ENCODE results near the gene ACOT11. TPM values are rescaled to one million over a fixed set of nuclear protein-coding genes. Genes with fewer than 3 reads are reported as not detected.

The ACOT11 gene
- total and polyA plus RNA-seq, 2 of the 4 experiments (the other 2 are of a cell fraction), result 2.5 to 2.7 TPM

DNA sequence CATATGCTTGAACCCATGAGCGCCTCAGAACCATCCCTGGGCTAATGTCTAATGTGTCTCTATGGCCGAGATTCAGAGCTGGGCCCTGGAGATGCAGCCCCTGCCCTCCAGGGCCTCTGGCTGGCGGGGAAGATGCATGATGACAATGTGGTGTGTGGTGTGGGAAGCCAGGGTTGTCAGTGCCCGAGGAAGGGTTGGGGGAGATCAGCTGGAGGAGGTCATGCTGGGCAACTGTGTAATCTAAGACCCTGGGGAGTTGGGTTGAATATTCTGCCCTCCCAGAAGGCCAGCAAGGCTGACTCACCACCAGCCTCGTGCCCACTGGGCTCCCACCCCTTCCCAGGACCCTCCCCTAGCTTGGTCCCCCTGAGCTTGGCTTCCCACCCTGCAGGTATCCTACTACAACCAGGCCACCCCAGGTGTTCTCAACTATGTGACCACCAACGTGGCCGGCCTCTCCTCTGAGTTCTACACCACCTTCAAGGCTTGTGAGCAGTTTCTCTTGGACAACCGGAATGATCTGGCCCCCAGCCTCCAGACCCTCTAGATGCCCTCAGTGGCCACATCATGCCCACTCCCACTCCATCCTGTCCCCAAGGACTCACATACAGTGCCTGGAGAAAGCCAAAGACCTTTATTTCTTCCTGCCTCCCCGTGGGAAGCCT lies 60.7 kb downstream of the ACOT11 start:
- Histone ChIP-seq H2AFZ (replicated peaks; ENCODE audit: low read length, poor library complexity) (no peak overlapping the region), H4K20me1 (ENCODE audit: insufficient read depth, low read length) (no peaks in the 10 kb centered on the region), H3K4me2 (ENCODE audit: low read depth, low read length) (no peak overlapping the region), H2BK5ac (ENCODE audit: low read depth, low read length, poor library complexity, severe bottlenecking) (no peak overlapping the region), H3K18ac (ENCODE audit: low read depth, low read length) (no peak overlapping the region), H3K27ac (ENCODE audit: insufficient read depth, low read length) (no peak overlapping the region), H4K8ac (ENCODE audit: low read depth in 2 of 2, low read length in 2 of 2) (no peak overlapping the region), H3K23ac (ENCODE audit: low read depth, low read length) (no peak overlapping the region), H4K5ac (ENCODE audit: low read depth, low read length) (no peak overlapping the region), H3K56ac (ENCODE audit: extremely low read depth, insufficient read depth, low read length) (no peak overlapping the region), H3K4me3 (ENCODE audit: insufficient read depth, low read depth, low read length) (no peak overlapping the region), H4K91ac (ENCODE audit: insufficient read depth, low read depth, low read length) (no peak overlapping the region), H3K4ac (ENCODE audit: low read depth, low read length) (no peak overlapping the region), H3K4me1 (ENCODE audit: control insufficient read depth, insufficient read depth, low read length) (no peaks in the 10 kb centered on the region), H2BK20ac (ENCODE audit: low read depth, low read length) (no peak overlapping the region), H3K9me1 (ENCODE audit: insufficient read depth, low read length) (peaks cover 5% of the 10 kb centered on the region), H3K14ac (replicated peaks; ENCODE audit: low read depth, low read length) (no peak overlapping the region), H3K9me3 (ENCODE audit: control insufficient read depth, insufficient read depth, low read length) (no peaks in the 10 kb centered on the region), H3K9ac (ENCODE audit: low read depth, low read length) (no peak overlapping the region), H2AK9ac (replicated peaks; ENCODE audit: low read depth, low read length, poor library complexity) (no peak overlapping the region), H3K79me1 (ENCODE audit: low read depth in 1 of 2, low read length in 2 of 2) (no peaks in the 10 kb centered on the region), H2AK5ac (ENCODE audit: low read depth, low read length) (no peak overlapping the region), H3K36me3 (ENCODE audit: control insufficient read depth, insufficient read depth, low read length) (no peaks in the 10 kb centered on the region), H2BK120ac (ENCODE audit: low read depth, low read length) (no peak overlapping the region), H2BK15ac (ENCODE audit: low read depth, low read length) (no peak overlapping the region), H3K27me3 (ENCODE audit: control insufficient read depth, insufficient read depth, low read length) (no peaks in the 10 kb centered on the region)
- ATAC-seq (ENCODE audit: low read depth) (no peak), DNase-seq (no peak)
- no TSS peak for BruUV-seq (replicated peaks)
- TF ChIP-seq FOS (IDR thresholded peaks at IDR 0.05; ENCODE audit: low read depth, low read length), result no peak
- TF ChIP-seq RAD21 (IDR thresholded peaks at IDR 0.05; ENCODE audit: low read length), result no peak
- no peak for TF ChIP-seq POLR2A (IDR thresholded peaks at IDR 0.05; ENCODE audit: low read depth, low read length)
- TF ChIP-seq, protein P1, sequence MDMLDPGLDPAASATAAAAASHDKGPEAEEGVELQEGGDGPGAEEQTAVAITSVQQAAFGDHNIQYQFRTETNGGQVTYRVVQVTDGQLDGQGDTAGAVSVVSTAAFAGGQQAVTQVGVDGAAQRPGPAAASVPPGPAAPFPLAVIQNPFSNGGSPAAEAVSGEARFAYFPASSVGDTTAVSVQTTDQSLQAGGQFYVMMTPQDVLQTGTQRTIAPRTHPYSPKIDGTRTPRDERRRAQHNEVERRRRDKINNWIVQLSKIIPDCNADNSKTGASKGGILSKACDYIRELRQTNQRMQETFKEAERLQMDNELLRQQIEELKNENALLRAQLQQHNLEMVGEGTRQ (IDR thresholded peaks at IDR 0.05; ENCODE audit: low read depth, low read length), result no peak
- no peak for TF ChIP-seq BHLHE40 (IDR thresholded peaks at IDR 0.05; ENCODE audit: low read depth, low read length)
- POLR2A ChIA-PET (ENCODE audit: unreplicated experiment), result no interaction called here
- CTCF ChIA-PET, result no interaction called here
- intact Hi-C loops (cut with micrococcal nuclease), result no loop called here
- dilution Hi-C loops (cut with HindIII; ENCODE audit: low sequenced_read_pairs, unreplicated experiment), result no loop called here
- WGBS, 2 experiments (ENCODE audit: extremely low coverage in 2 of 2, insufficient read length in 1 of 2), result 88% methylated on average over 4 of the region's 9 CpGs; no CpG with 5 or more reads in 1 of the 2 experiments
- in situ Hi-C loops (cut with MboI; ENCODE audit: low sequenced_read_pairs), result no loop called here
